SK-N-SH (cell line): ENCODE data around the gene CEACAM5. TPM values are rescaled to one million over a fixed set of nuclear protein-coding genes. Genes with fewer than 3 reads are reported as not detected.

Experiments used
- CTCF ChIA-PET: fragments of 300-600, 350-600 bp; formaldehyde crosslinking; extraction: SDS; loops from one replicate; lab custom pipeline; 2021; lab: Yijun Ruan, JAX
- POLR2A ChIA-PET: fragments of 350-600 bp; sonication (Branson Sonifier 250); formaldehyde crosslinking; extraction: SDS; loops from one replicate; lab custom pipeline; 2020; ENCODE audit warnings: antibody characterized with exemption, inconsistent platforms; lab: Yijun Ruan, JAX
- DNase-seq: peaks from one replicate; pipeline ENCODE4 v3.0.0; 2012
- H2AFZ ChIP-seq: fragments of 200-600 bp; sonication (generic); 2 replicates; pipeline ENCODE4 v1.8.1; 2016; ENCODE audit warnings: antibody characterized with exemption, mild to moderate bottlenecking, low read depth
- H3F3A ChIP-seq: fragments of 200-600 bp; sonication (generic); replicated peaks from 2 replicates; pipeline ENCODE3; 2016; ENCODE audit warnings: antibody characterized with exemption, mild to moderate bottlenecking; ENCODE audit not compliant: insufficient read depth
- H3K27ac ChIP-seq, 2 experiments: fragments of 200-500 bp in 1 of 2; fragments of 200-600 bp in 1 of 2; sonication (Bioruptor generic) in 1 of 2; sonication (generic), shearing (Covaris generic) in 1 of 2; 2 replicates each; pipeline versions ENCODE4 v1.5.1 to v1.6.1; 2014 to 2016; ENCODE audit warnings: low read depth in 2 of 2, inconsistent platforms in 1 of 2, low read length in 1 of 2, mild to moderate bottlenecking in 1 of 2, mixed read lengths in 1 of 2
- H3K27me3 ChIP-seq: fragments of 200-600 bp; sonication (generic), shearing (Covaris generic); 2 replicates; pipeline ENCODE4 v1.6.1; 2016; ENCODE audit warnings: mixed run types; ENCODE audit not compliant: insufficient read depth
- H3K36me3 ChIP-seq, 2 experiments: fragments of 200-500 bp in 1 of 2; fragments of 200-600 bp in 1 of 2; sonication (Bioruptor generic) in 1 of 2; sonication (generic) in 1 of 2; replicated peaks in 1 of 2; 2 replicates each; pipeline versions ENCODE3 to v1.5.1; 2014 to 2016; ENCODE audit warnings: low read length in 1 of 2, mild to moderate bottlenecking in 1 of 2; ENCODE audit not compliant: insufficient read depth in 2 of 2, control insufficient read depth in 1 of 2
- H3K4me1 ChIP-seq, 2 experiments: fragments of 200-500 bp in 1 of 2; fragments of 200-600 bp in 1 of 2; sonication (Bioruptor generic) in 1 of 2; sonication (generic), shearing (Covaris generic) in 1 of 2; 2 replicates each; pipeline versions ENCODE4 v1.5.1 to v1.6.1; 2014 to 2016; ENCODE audit warnings: low read depth in 1 of 2, low read length in 1 of 2, mixed run types in 1 of 2; ENCODE audit not compliant: insufficient read depth in 2 of 2, control insufficient read depth in 1 of 2
- H3K4me2 ChIP-seq: fragments of 200-600 bp; sonication (generic), shearing (Covaris generic); 2 replicates; pipeline ENCODE4 v1.6.1; 2017; ENCODE audit warnings: mixed run types
- H3K4me3 ChIP-seq, 2 experiments: fragments of 200-500 bp in 1 of 2; fragments of 200-600 bp in 1 of 2; sonication (Bioruptor generic) in 1 of 2; sonication (generic), shearing (Covaris generic) in 1 of 2; 2 replicates each; pipeline versions ENCODE4 v1.5.1 to v1.8.1; 2014 to 2016; ENCODE audit warnings: low read depth in 2 of 2, inconsistent platforms in 1 of 2, low read length in 1 of 2, mild to moderate bottlenecking in 1 of 2, mixed read lengths in 1 of 2, moderate library complexity in 1 of 2
- H3K79me2 ChIP-seq: fragments of 200-600 bp; sonication (generic); 2 replicates; pipeline ENCODE4 v1.8.1; 2017; ENCODE audit warnings: mild to moderate bottlenecking; ENCODE audit not compliant: insufficient read depth
- H3K9ac ChIP-seq: fragments of 200-600 bp; sonication (generic); 2 replicates; pipeline ENCODE4 v1.6.1; 2017; ENCODE audit warnings: mixed run types
- H3K9me2 ChIP-seq: fragments of 200-600 bp; sonication (generic); 2 replicates; pipeline ENCODE4 v1.6.1; 2017; ENCODE audit warnings: mixed run types
- H3K9me3 ChIP-seq: fragments of 200-600 bp; sonication (generic); 2 replicates; pipeline ENCODE4 v1.6.1; 2017; ENCODE audit warnings: mixed run types, mild to moderate bottlenecking, moderate library complexity
- H4K20me1 ChIP-seq: fragments of 200-600 bp; sonication (generic); 2 replicates; pipeline ENCODE4 v1.6.1; 2017; ENCODE audit warnings: mild to moderate bottlenecking, mixed run types; ENCODE audit not compliant: insufficient read depth
- CHD2 ChIP-seq: fragments of 150-350 bp; IDR thresholded peaks from 2 replicates; pipeline ENCODE4 v1.6.1; 2018; ENCODE audit warnings: low read length; ENCODE audit not compliant: partially characterized antibody
- EP300 ChIP-seq, 2 experiments: IDR thresholded peaks; 2 replicates each; pipeline versions ENCODE4 v1.4.0 to v1.6.1; 2012; ENCODE audit warnings: borderline replicate concordance in 1 of 2, low read depth in 1 of 2, low read length in 1 of 2
- MEF2A ChIP-seq: IDR thresholded peaks from 2 replicates; pipeline ENCODE4 v1.4.0; 2012; ENCODE audit warnings: low read depth, borderline replicate concordance
- POLR2AphosphoS5 ChIP-seq: IDR thresholded peaks from 2 replicates; pipeline ENCODE4 v1.6.1; 2012; ENCODE audit warnings: low read depth, low read length
- REST ChIP-seq: IDR thresholded peaks from 2 replicates; pipeline ENCODE4 v1.6.1; 2012; ENCODE audit warnings: mild to moderate bottlenecking, low read depth, low read length, moderate library complexity
- SIN3A ChIP-seq: IDR thresholded peaks from 2 replicates; pipeline ENCODE4 v1.6.1; 2012; ENCODE audit warnings: low read depth, mild to moderate bottlenecking, low read length, moderate library complexity, borderline replicate concordance
- TEAD4 ChIP-seq: IDR thresholded peaks from 2 replicates; pipeline ENCODE4 v1.4.0; 2012; ENCODE audit warnings: mild to moderate bottlenecking, borderline replicate concordance; ENCODE audit not compliant: insufficient read depth
- ZBTB33 ChIP-seq: IDR thresholded peaks from 2 replicates; pipeline ENCODE4 v1.4.0; 2012; ENCODE audit warnings: low read depth, borderline replicate concordance
- WGBS: methylation state at CpG from one replicate; pipeline ENCODE4 v1.1.6; 2017; ENCODE audit warnings: low lambda C conversion rate; 5-methylcytosine and 5-hydroxymethylcytosine counted together
- polyA plus RNA-seq, 3 experiments: library from polyadenylated mRNA; depleted of rRNA; stranded (reverse); fragments of >200 nt; gene quantifications; 2 replicates each; pipeline ENCODE4 v1.2.3, GENCODE V29; 2012

CEACAM5 gene
- polyA plus RNA-seq, 1 of the 3 experiments (the other 2 are of a cell fraction): not detected

- TF ChIP-seq CHD2 (no peak), TEAD4 (no peak), ZBTB33 (no peak), SIN3A (no peak)
- TF ChIP-seq, all 33 proteins: peak for 0
- Histone ChIP-seq H3K9me3 (no peaks in the 10 kb centered on the region), H3K36me3 (no peaks in the 10 kb centered on the region), H3K9ac (no peak overlapping the region), H3K4me1 (no peaks in the 10 kb centered on the region), H3F3A (no peaks in the 10 kb centered on the region), H3K4me3 (no peak overlapping the region), H3K27me3 (peaks cover 28% of the 10 kb centered on the region), H3K27ac (no peak overlapping the region), H3K9me2 (no peaks in the 10 kb centered on the region), H3K79me2 (no peaks in the 10 kb centered on the region), H4K20me1 (no peaks in the 10 kb centered on the region), H2AFZ (no peak overlapping the region), H3K4me2 (no peak overlapping the region)
- CTCF ChIA-PET: interaction anchor here (2.7 kb wide), 1 partner anchor 13 kb away, joined by 10 read pairs; no protein-coding TSS in a partner anchor
- DNase-seq: no peak
- WGBS: 2% methylated on average over 6 of the region's 6 CpGs
- POLR2A ChIA-PET: no interaction called here
These were observed 10.3 kb downstream of the CEACAM5 start for GRCh38 chr19:41718761-41719160.

GRCh38 chr19:41720103-41720502, 11.7 kb downstream of the CEACAM5 start:
- Histone ChIP-seq H2AFZ (no peak overlapping the region), H3K9me2 (no peaks in the 10 kb centered on the region), H3K27me3 (peaks cover 26% of the 10 kb centered on the region), H3F3A (no peaks in the 10 kb centered on the region), H3K79me2 (no peaks in the 10 kb centered on the region), H3K9ac (no peak overlapping the region), H3K27ac (no peak overlapping the region), H3K4me2 (no peak overlapping the region), H3K9me3 (no peaks in the 10 kb centered on the region), H4K20me1 (no peaks in the 10 kb centered on the region), H3K4me1 (no peaks in the 10 kb centered on the region), H3K4me3 (no peak overlapping the region), H3K36me3 (no peaks in the 10 kb centered on the region)
- DNase-seq: no peak
- 0% methylated on average over 1 of the region's 3 CpGs for WGBS
- CTCF ChIA-PET: interaction anchor here (2.0 to 2.7 kb wide), 2 partner anchors 14 to 33 kb away, joined by 5 to 10 read pairs; no protein-coding TSS in a partner anchor
- POLR2A ChIA-PET: no interaction called here
- TF ChIP-seq REST (no peak), POLR2AphosphoS5 (no peak), EP300 (IDR thresholded peaks at IDR 0.05; ENCODE audit: borderline replicate concordance in 1 of 2, low read depth in 1 of 2, low read length in 1 of 2) (no peak), MEF2A (no peak)
